ENCODE measurements around the gene SHKBP1. TPM values are rescaled to one million over a fixed set of nuclear protein-coding genes. Genes with fewer than 3 reads are reported as not detected.

The SHKBP1 gene
- total and polyA plus RNA-seq, 7 donors, result 12.4 to 21.7 (median 17.2) TPM

DNA sequence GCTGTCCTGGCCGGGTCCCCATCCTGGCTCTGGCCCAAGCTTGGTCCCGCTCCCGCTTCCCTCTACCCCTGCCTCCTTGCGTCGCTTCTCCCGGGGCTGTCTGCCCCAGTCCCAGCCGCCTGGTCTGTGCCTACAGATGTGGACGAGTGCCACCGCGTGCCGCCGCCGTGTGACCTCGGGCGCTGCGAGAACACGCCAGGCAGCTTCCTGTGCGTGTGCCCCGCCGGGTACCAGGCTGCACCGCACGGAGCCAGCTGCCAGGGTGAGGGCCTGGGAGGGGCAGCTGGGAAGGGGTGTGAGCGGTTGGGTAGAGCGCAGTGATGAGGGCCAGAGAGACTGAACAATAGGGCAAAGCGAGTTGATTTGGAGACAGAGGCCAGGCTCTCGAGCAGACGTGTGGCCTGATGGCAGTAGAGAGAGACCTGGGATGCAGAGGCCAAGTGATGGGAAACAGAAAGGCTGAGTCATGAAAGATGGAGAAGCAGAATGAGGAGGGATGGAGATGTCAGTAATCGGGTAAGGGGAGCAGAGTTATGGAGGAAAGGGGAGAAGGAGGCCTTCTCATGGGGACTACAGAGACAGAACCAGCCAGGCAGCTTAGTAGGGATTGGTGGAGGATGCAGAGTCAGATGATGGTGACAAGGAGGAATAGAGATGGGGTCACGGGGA lies 33.9 kb downstream of the SHKBP1 start:
- Histone ChIP-seq H3K36me3 (ENCODE audit: insufficient read depth in 1 of 2, low read depth in 1 of 2) (no peaks in the 10 kb centered on the region), H3K9me3 (no peaks in the 10 kb centered on the region), H3K4me1 (peaks cover 15% of the 10 kb centered on the region), H3K27ac (peak overlapping the region; percentile 66), H3K4me3 (peak overlapping the region; percentile 61), H3K27me3 (ENCODE audit: insufficient read depth in 3 of 3, low read length in 2 of 3) (peaks cover 0 to 2% (median 0%) of the 10 kb centered on the region in 3 donors)
- WGBS, 3 donors, result 19 to 23% (median 20%) methylated on average over 29 of the region's 29 CpGs
- TF ChIP-seq, protein P1, sequence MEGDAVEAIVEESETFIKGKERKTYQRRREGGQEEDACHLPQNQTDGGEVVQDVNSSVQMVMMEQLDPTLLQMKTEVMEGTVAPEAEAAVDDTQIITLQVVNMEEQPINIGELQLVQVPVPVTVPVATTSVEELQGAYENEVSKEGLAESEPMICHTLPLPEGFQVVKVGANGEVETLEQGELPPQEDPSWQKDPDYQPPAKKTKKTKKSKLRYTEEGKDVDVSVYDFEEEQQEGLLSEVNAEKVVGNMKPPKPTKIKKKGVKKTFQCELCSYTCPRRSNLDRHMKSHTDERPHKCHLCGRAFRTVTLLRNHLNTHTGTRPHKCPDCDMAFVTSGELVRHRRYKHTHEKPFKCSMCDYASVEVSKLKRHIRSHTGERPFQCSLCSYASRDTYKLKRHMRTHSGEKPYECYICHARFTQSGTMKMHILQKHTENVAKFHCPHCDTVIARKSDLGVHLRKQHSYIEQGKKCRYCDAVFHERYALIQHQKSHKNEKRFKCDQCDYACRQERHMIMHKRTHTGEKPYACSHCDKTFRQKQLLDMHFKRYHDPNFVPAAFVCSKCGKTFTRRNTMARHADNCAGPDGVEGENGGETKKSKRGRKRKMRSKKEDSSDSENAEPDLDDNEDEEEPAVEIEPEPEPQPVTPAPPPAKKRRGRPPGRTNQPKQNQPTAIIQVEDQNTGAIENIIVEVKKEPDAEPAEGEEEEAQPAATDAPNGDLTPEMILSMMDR (IDR thresholded peaks at IDR 0.05), result no peak
- peak; percentile 54 to 71 (median 60) for ATAC-seq
- DNase-seq, result peak; percentile 72 to 88
- intact Hi-C loops (cut with DNase I), result no loop called here

DNA sequence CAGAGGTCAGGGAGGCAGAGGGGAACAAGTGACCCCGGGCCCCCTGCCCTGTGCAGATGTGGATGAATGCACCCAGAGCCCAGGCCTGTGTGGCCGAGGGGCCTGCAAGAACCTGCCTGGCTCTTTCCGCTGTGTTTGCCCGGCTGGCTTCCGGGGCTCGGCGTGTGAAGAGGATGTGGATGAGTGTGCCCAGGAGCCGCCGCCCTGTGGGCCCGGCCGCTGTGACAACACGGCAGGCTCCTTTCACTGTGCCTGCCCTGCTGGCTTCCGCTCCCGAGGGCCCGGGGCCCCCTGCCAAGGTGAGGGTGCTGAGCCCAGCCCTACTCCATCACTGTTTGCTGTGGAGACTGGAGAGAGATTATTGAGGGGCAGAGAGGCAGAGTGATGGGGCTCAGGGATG lies 34.4 kb downstream of the SHKBP1 start:
- DNase-seq (no peak), ATAC-seq (no peak)
- WGBS, 3 donors, result 83 to 90% (median 86%) methylated on average over 14 to 15 of the region's 15 CpGs
- Histone ChIP-seq H3K27ac (no peak overlapping the region), H3K4me1 (peaks cover 9% of the 10 kb centered on the region), H3K9me3 (no peaks in the 10 kb centered on the region), H3K4me3 (no peak overlapping the region), H3K36me3 (ENCODE audit: insufficient read depth in 1 of 2, low read depth in 1 of 2) (no peaks in the 10 kb centered on the region), H3K27me3 (ENCODE audit: insufficient read depth in 3 of 3, low read length in 2 of 3) (peaks cover 0 to 2% (median 0%) of the 10 kb centered on the region in 3 donors)
- TF ChIP-seq, protein P1 (IDR thresholded peaks at IDR 0.05), result no peak
- intact Hi-C loops (cut with DNase I), result no loop called here

DNA sequence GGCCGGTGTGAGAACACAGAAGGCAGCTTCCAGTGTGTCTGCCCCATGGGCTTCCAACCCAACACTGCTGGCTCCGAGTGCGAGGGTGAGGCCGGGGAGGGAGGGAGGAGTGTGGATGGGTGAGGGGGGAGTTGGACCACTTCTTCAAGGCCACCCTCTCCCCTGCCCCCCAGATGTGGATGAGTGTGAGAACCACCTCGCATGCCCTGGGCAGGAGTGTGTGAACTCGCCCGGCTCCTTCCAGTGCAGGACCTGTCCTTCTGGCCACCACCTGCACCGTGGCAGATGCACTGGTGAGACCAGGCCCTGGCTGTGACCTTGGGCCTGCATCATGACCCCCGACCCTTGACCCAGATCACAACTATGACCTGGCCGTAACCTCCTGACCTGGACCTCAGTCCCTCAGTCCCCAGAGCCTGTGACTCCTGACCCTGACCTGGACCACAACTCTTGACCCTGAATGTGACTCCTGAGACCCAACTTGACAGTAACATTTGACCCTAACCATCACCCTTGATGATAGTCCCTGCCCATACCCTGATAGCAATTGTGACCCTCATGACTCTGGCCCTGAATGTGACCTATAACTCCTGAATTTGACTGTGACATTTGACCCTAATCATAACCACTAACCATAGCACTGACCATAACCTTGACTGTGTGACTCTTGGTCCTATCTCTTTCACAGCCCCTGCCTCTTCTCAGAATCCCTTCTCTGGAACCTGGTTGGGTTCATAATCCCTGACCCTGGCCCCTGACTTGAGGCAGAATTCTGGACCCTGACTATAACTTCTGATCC lies 35.4 kb downstream of the SHKBP1 start:
- H3K27ac ChIP-seq, result no peak overlapping the region
- intact Hi-C loops (cut with DNase I), result no loop called here
- no peak overlapping the region for H3K4me3 ChIP-seq
- no peaks in the 10 kb centered on the region for H3K9me3 ChIP-seq
- peaks cover 0 to 2% (median 0%) of the 10 kb centered on the region in 3 donors for H3K27me3 ChIP-seq (ENCODE audit: insufficient read depth in 3 of 3, low read length in 2 of 3)
- no peaks in the 10 kb centered on the region for H3K36me3 ChIP-seq (ENCODE audit: insufficient read depth in 1 of 2, low read depth in 1 of 2)
- peaks cover 6% of the 10 kb centered on the region for H3K4me1 ChIP-seq
- TF ChIP-seq, protein P1 (IDR thresholded peaks at IDR 0.05), result no peak
- WGBS, 3 donors, result 93 to 97% (median 97%) methylated on average over 9 to 10 of the region's 10 CpGs
- DNase-seq (no peak), ATAC-seq (no peak)

DNA sequence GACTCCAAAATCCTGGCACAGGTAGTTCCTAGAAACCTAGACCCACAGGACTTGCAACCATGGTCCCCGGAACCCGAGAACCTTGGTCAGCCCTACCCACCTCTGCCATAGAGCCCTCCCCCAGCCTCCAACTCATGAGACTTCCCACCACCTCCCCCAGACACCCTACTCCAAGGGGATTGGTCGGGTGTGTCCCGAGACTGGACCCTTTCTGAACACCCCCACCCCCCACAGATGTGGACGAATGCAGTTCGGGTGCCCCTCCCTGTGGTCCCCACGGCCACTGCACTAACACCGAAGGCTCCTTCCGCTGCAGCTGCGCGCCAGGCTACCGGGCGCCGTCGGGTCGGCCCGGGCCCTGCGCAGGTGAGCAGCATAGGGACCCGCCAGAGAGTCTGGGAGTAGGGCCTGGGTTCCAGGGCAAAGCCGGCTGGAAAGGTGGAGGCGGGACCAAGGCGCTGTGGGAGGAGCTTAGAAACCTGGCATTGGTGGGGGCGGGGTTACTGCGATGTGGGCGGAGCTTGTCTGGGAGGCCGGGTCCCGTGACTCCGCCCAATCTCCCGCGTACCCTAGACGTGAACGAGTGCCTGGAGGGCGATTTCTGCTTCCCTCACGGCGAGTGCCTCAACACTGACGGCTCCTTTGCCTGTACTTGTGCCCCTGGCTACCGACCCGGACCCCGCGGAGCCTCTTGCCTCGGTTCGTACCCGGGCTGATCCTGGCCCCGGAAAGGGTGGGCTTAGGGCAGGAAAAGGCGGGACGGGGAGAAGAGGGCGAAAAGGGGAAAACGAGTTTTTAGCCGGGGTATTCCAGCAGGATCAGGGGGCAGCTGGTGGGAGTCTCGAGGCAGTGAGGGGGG lies 36.4 kb downstream of the SHKBP1 start:
- DNase-seq (peak in 1 of 2 donors; percentile 74), ATAC-seq (no peak)
- intact Hi-C loops (cut with DNase I), result no loop called here
- Histone ChIP-seq H3K36me3 (ENCODE audit: insufficient read depth in 1 of 2, low read depth in 1 of 2) (no peaks in the 10 kb centered on the region), H3K27ac (no peak overlapping the region), H3K27me3 (ENCODE audit: insufficient read depth in 3 of 3, low read length in 2 of 3) (no peaks in the 10 kb centered on the region), H3K4me1 (peaks cover 6% of the 10 kb centered on the region), H3K4me3 (peak overlapping the region; percentile 58), H3K9me3 (no peaks in the 10 kb centered on the region)
- WGBS, 3 donors, result 58 to 62% (median 60%) methylated on average over 47 to 50 of the region's 50 CpGs
- TF ChIP-seq, protein P1 (IDR thresholded peaks at IDR 0.05), result no peak
